Activated gamma-delta T cell treated with Interleukin-2 at 50 U/mL for 16 hours (primary cell): ENCODE results near the gene STXBP3.
"Not testable (repeated sequence)": the region's sequence is repeated elsewhere in the genome, so short reads cannot be mapped to it uniquely, and the experiment has no call there.

Experiments
- DNase-seq: peaks from one replicate; pipeline ENCODE4 v3.0.0-alpha.2; 2020

The STXBP3 gene

GRCh38 chr1:108729481-108729880 lies 17.0 kb upstream of the STXBP3 start:
- no peak for DNase-seq

GRCh38 chr1:108732398-108732797 lies 14.1 kb upstream of the STXBP3 start:
- DNase-seq: no peak

- no peak for DNase-seq
Observed at GRCh38 chr1:108734171-108734865, 12.2 kb upstream of the STXBP3 start.

- DNase-seq: no peak
Observed at GRCh38 chr1:108742253-108742652, 4.2 kb upstream of the STXBP3 start.

DNA sequence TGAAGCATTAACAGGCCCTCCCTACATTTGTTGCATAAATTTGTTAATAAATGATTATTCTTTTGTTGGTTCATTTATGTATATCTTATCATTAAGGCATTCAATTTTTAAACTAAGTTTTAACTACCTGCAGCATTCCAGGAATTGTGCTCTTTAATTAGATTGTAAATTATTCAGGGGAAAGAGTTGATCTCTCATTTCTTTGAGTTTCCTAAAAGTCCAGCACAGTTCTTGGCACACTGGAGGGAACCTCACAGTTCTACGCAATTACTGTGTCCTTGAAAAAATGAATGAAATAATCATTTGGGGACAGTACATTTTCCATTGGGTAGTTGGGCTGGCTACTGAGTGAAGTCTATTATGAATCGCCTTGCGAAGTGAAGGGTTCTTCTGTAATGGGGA lies 493 bp upstream of the STXBP3 start:
- DNase-seq: no peak

- DNase-seq: no peak
Observed at GRCh38 chr1:108747171-108747850, 837 bp downstream of the STXBP3 start.

- no peak for DNase-seq
Observed at GRCh38 chr1:108747898-108748297, 1.4 kb downstream of the STXBP3 start.

DNA sequence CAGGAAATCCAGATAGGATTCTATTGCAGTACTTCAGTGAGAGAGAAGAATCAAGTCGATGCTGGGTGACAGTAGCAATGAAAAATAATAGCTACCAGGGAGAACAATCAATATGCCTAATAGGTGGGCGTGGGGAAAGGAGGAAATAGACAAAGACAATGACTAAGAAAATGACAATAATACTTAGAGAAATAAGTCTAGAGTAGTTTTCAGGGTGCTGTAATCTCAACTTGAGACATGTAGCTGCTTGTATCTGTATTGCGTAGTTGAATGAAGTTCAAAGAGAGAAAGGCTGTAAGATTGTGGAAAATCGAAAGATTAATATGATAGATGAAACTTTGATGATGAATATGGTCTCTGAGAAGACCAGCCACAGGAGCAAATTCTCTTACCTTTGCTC lies 2.6 kb downstream of the STXBP3 start:
- no peak for DNase-seq

DNA sequence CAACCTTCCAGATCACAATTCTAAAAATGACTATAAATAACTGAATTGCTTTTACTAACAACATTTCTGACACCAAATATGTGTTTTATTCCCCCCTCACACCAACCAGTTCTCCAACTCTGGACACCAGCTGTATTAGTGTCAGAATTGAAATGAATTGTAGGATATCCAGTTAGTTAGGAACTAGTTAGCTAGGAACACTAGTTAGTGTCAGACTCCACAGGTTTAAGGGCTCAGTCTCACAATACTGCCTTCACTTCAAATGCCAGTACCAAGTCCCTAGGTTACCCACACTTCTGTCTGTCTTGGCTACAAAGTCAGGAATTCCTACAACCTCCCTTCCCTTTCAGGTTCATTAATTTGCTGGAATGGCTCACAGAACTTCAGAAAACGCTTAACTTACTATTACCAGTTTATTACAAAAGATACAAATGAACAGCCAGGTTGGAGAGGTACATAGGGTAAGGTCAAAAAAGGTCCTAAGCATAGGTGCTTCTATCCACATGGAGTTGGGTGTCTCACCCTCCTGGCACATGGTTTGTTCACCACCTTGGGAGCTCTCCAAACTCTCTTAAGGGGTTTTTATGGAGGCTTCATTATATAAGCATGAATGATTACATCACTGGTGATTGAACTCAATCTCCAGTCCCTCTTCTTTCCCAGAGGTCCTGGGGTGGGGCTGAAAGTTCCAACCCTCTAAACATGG lies 4.2 kb downstream of the STXBP3 start:
- no peak for DNase-seq

GRCh38 chr1:108753363-108753762 lies 6.9 kb downstream of the STXBP3 start:
- no peak for DNase-seq

GRCh38 chr1:108758796-108759195 lies 12.3 kb downstream of the STXBP3 start:
- DNase-seq: no peak

DNA sequence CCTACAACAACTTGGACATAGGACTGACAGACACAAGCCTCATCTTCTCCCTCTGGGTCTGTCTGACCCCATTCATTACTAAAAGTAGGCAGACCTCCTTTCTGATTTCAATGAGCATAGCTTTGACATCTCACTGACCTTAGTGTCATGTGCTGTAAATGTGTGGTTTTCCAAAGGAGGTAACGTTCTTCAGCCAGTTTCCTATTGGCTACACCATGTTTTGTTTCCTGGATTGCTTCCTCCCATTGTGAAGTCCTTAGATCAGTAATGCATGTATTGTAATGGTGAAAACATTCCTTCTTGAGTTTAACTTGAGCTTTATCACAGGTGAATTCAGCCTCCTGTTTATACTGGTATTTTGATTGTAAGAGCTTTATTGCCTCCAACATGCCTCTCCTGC lies 20.6 kb downstream of the STXBP3 start:
- no peak for DNase-seq

- no peak for DNase-seq
Observed at GRCh38 chr1:108767708-108768107, 21.2 kb downstream of the STXBP3 start.

- no peak for DNase-seq
Observed at GRCh38 chr1:108777839-108778238, 31.4 kb downstream of the STXBP3 start.

- no peak for DNase-seq
Observed at GRCh38 chr1:108779455-108779854, 33.0 kb downstream of the STXBP3 start.

DNA sequence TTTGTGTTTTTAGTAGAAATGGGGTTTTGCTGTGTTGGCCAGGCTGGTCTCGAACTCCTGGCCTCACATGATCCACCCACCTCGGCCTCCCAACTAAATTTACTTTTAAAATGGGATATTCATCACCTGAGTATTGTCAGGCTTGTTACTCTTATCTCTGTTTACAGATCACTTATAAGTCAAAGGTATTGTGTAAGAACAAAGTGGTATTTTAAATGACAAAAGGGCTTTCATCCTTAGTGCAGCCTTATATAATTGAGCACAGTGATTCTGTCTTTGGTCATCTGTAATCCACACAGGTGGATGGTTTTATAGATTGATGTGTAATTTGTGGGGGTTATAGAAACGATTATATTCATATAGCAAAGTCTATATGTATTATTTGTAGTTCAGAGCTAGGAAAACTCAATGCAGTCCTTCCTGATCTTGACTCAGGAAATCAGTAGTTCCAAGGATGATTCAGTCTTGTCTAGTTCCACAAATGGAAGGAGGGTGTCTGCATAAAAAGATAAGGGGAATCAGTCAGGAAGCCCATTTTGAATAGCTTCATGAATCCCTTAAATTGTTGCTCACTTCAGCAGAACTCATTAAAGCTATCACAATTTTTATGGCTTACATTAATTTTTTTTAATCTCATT lies 34.6 kb downstream of the STXBP3 start:
- DNase-seq: no peak

GRCh38 chr1:108781575-108781944 lies 35.1 kb downstream of the STXBP3 start:
- DNase-seq: not testable (repeated sequence)

DNA sequence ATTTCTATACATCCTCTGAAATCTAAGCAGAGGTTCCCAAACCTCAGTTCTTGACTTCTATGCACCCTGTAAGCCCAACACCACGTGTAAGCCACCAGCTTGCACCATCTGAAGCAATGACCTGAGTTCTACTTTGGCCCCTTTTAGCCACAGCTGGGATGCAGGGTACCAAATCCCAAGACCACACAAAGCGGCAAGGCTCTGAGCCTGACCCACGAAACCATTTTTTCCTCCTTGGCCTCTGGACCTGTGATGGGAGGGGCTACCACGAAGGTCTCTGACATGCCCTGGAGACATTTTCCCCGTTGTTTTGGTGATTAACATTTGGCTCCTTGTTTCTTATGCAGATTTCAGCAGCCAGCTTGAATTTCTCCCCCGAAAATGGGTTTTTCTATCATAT lies 38.8 kb downstream of the STXBP3 start:
- DNase-seq: no peak

GRCh38 chr1:108785880-108786279 lies 39.4 kb downstream of the STXBP3 start:
- no peak for DNase-seq

- no peak for DNase-seq
Observed at GRCh38 chr1:108791790-108792189, 45.3 kb downstream of the STXBP3 start.

DNA sequence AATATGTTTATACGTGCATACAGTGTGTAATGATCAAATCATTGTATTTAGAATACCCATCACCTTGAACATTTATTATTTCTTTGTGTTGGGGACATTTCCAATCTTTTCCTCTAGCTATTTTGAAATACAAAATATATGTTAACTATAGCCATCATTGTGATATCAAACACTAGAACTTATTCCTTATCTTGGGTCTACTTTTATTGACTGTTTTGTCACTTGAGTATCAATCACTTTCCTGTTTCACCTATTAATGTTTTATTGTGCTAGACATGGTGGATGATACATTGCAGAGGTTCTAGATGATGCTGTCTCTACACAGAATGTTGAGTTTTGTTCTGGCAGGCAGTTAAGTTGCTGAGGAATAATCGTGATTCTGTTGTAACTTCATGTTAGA lies 45.9 kb downstream of the STXBP3 start:
- DNase-seq: no peak

DNA sequence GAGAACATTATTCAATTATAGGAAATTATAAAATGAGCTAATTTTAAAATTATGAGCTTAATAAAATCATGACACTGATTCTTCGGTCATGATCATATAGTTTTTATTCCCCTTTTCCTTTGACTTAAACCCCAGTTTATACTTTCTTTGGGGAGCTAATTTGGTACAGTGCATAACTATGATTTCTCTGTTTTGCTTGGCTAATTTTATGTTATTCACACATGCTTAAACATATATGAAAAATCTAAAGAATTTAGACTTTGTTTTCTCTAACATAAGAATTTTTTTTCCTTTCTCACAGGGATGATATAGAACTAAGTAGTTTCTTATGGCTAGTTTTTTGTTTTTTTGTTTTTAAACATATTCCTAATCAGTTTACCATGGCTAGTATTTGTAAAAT lies 52.5 kb downstream of the STXBP3 start:
- no peak for DNase-seq

- DNase-seq: no peak
Observed at GRCh38 chr1:108801101-108801500, 54.6 kb downstream of the STXBP3 start.

GRCh38 chr1:108803548-108803947 lies 57.1 kb downstream of the STXBP3 start:
- DNase-seq: no peak
